ENCODE measurements around the gene C4orf50. TPM values are rescaled to one million over a fixed set of nuclear protein-coding genes. Genes with fewer than 3 reads are reported as not detected.

Gene C4orf50
- polyA plus RNA-seq, 4 donors = 0.04 to 0.49 TPM; not detected in 2

DNA sequence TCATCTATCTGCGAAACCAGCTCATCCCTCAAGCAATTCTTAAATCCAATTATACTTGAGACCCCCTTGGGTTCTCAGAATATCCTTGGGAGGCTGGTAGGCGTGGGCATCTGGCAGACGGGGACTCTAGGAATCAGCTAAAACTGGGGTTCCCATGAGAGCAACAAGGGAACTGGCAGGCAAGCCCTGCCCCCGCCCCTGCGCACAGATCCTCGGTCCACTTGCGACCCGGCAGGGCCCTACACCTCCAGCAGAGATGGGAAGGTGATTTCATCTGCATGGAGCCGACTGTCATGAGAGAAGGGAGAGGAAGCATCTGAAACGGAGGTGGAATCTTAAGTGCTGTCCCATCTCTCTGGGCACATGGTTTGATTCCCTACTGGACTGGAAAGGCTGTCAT lies 9.9 kb upstream of the C4orf50 start:
- H3K27ac ChIP-seq (ENCODE audit: low read depth in 1 of 3, low read length in 2 of 3) = no peak overlapping the region
- no peaks in the 10 kb centered on the region for H3K9me3 ChIP-seq (ENCODE audit: control insufficient read depth in 2 of 2, insufficient read depth in 1 of 2, low read depth in 1 of 2, low read length in 1 of 2)
- WGBS, 3 donors = 60 to 77% (median 71%) methylated on average over 10 of the region's 10 CpGs
- H3K27me3 ChIP-seq (ENCODE audit: control insufficient read depth in 3 of 3, insufficient read depth in 3 of 3, low read length in 3 of 3) = no peaks in the 10 kb centered on the region
- no peak overlapping the region for H3K4me3 ChIP-seq (ENCODE audit: low read depth in 1 of 3, low read length in 3 of 3)
- FAIRE-seq = no peak
- no peaks in the 10 kb centered on the region for H3K36me3 ChIP-seq (ENCODE audit: control insufficient read depth in 3 of 3, insufficient read depth in 2 of 3, low read depth in 1 of 3, low read length in 3 of 3)
- no peaks in the 10 kb centered on the region for H3K4me1 ChIP-seq (ENCODE audit: control insufficient read depth in 3 of 3, insufficient read depth in 2 of 3, low read depth in 1 of 3, low read length in 2 of 3)
- no peak for DNase-seq

DNA sequence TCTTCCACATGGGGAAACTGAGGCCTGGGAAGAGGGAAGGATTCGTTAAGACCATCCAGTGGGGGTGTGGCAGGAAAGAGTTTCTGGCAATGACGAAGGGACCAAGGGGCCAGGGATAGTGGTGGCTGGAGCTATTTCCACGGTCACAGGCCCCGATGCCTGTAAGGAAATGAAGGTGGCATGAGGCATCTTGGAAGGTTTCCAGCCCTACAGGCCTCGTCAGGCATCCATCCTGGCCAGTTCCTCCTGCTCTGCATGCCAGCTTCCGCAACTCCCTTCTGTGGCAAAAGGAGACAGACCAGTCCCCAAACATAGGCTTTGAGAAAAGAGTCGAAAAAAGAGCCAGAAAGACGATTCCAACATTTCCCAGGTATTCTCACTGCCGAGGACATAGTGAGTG lies 9.2 kb upstream of the C4orf50 start:
- Histone ChIP-seq H3K36me3 (ENCODE audit: control insufficient read depth in 3 of 3, insufficient read depth in 2 of 3, low read depth in 1 of 3, low read length in 3 of 3) (no peaks in the 10 kb centered on the region), H3K4me3 (ENCODE audit: low read depth in 1 of 3, low read length in 3 of 3) (no peak overlapping the region), H3K9me3 (ENCODE audit: control insufficient read depth in 2 of 2, insufficient read depth in 1 of 2, low read depth in 1 of 2, low read length in 1 of 2) (no peaks in the 10 kb centered on the region), H3K27me3 (ENCODE audit: control insufficient read depth in 3 of 3, insufficient read depth in 3 of 3, low read length in 3 of 3) (no peaks in the 10 kb centered on the region), H3K27ac (ENCODE audit: low read depth in 1 of 3, low read length in 2 of 3) (no peak overlapping the region), H3K4me1 (ENCODE audit: control insufficient read depth in 3 of 3, insufficient read depth in 2 of 3, low read depth in 1 of 3, low read length in 2 of 3) (no peaks in the 10 kb centered on the region)
- DNase-seq (no peak), FAIRE-seq (no peak)
- WGBS, 3 donors = 64 to 79% (median 70%) methylated on average over 9 of the region's 9 CpGs

DNA sequence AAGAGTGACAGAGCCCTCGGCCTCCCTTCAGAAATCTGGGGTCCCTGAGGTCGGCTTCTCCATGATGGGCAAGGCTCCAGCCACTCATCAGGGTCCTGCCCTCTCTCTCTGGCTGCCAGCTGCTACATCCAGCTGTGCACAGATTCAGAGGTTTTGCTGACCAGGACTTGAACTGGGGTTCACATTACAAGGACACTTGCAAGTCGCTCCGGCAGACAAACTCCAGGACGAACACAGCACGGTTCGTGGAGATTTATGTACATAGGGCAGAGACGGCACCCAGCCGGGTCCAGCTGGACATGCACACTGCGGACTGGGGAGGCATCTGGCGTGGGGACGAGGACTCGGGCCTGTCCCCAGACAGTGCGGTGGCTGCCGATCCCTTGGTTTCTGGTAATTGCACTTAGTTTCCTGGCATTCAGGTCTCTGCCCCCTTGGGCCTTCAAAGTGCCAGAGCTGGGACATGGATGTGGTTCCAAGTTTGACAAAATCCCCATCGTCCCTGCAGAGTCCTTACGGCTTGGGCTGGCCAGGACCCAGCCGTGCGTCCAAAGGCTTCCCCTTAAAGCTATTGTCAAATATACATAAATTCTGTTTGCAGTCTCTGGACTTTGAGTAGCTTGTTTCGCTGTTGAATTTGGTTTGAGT lies 6.2 kb upstream of the C4orf50 start:
- DNase-seq = no peak
- Histone ChIP-seq H3K9me3 (ENCODE audit: control insufficient read depth in 2 of 2, insufficient read depth in 1 of 2, low read depth in 1 of 2, low read length in 1 of 2) (no peaks in the 10 kb centered on the region), H3K4me1 (ENCODE audit: control insufficient read depth in 3 of 3, insufficient read depth in 2 of 3, low read depth in 1 of 3, low read length in 2 of 3) (no peaks in the 10 kb centered on the region), H3K4me3 (ENCODE audit: low read depth in 1 of 3, low read length in 3 of 3) (no peak overlapping the region), H3K27me3 (ENCODE audit: control insufficient read depth in 3 of 3, insufficient read depth in 3 of 3, low read length in 3 of 3) (no peaks in the 10 kb centered on the region), H3K27ac (ENCODE audit: low read depth in 1 of 3, low read length in 2 of 3) (no peak overlapping the region), H3K36me3 (ENCODE audit: control insufficient read depth in 3 of 3, insufficient read depth in 2 of 3, low read depth in 1 of 3, low read length in 3 of 3) (no peaks in the 10 kb centered on the region)
- 67 to 80% (median 75%) methylated on average over 20 of the region's 20 CpGs for WGBS, 3 donors
- FAIRE-seq = no peak

DNA sequence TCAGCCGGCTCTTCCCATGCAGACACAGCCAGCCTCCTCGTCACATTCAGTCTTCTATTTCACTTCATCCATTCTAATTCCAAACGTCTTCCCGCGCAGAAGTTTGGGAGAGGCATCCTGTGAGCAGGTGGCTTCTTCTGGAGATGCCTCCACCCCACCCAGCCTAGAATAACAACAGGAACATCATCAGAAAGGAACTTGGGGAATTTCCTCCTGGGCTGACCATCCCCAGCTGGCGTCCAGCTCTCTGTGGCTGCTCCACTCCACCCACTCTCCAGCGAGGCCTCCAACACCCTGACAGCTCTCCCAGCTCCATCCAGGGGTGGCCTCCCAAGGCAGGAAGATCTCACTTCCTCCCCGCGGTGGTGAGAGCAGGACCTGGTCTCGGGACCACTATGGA lies 5.5 kb upstream of the C4orf50 start:
- Histone ChIP-seq H3K4me1 (ENCODE audit: control insufficient read depth in 3 of 3, insufficient read depth in 2 of 3, low read depth in 1 of 3, low read length in 2 of 3) (no peaks in the 10 kb centered on the region), H3K4me3 (ENCODE audit: low read depth in 1 of 3, low read length in 3 of 3) (no peak overlapping the region), H3K36me3 (ENCODE audit: control insufficient read depth in 3 of 3, insufficient read depth in 2 of 3, low read depth in 1 of 3, low read length in 3 of 3) (no peaks in the 10 kb centered on the region), H3K27me3 (ENCODE audit: control insufficient read depth in 3 of 3, insufficient read depth in 3 of 3, low read length in 3 of 3) (no peaks in the 10 kb centered on the region), H3K27ac (ENCODE audit: low read depth in 1 of 3, low read length in 2 of 3) (no peak overlapping the region), H3K9me3 (ENCODE audit: control insufficient read depth in 2 of 2, insufficient read depth in 1 of 2, low read depth in 1 of 2, low read length in 1 of 2) (no peaks in the 10 kb centered on the region)
- no peak for DNase-seq
- FAIRE-seq = no peak
- WGBS, 3 donors = 70 to 86% (median 70%) methylated on average over 10 of the region's 10 CpGs

DNA sequence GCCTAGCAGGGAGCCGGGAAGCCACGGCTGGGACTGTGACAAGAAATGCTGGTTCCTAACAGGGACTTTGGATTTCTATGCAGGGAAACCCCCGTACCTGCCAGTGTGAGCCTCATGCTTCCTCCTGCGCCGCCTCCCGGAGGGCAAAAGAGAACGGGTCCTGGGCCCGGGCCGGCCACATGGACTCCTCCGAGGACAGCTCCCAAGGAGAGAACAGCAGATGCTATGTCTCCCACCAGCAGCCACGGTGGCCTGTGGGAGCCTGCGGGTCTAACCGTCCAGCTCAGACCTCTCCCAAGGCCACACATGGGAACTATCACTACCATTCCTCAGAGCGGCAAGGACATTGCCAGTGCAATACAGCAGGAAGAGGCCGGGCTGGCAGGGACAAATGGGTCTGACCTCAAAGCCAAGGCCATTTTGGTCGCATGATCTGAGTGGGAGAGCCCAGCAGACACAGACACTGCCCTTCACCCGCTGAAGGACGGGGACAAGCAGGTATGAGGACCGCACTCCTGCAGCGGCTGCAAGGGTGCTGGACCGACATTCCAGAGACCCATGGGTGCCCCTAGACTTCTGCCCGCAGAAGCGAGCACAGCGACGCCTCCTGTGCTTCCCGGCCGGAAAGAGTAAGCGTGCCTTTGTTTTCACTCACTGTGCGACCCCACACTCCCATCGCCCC lies 4.5 kb upstream of the C4orf50 start:
- H3K4me1 ChIP-seq (ENCODE audit: control insufficient read depth in 3 of 3, insufficient read depth in 2 of 3, low read depth in 1 of 3, low read length in 2 of 3) = no peaks in the 10 kb centered on the region
- WGBS, 3 donors = 80 to 83% (median 81%) methylated on average over 30 of the region's 30 CpGs
- H3K4me3 ChIP-seq (ENCODE audit: low read depth in 1 of 3, low read length in 3 of 3) = no peak overlapping the region
- FAIRE-seq = no peak
- no peaks in the 10 kb centered on the region for H3K27me3 ChIP-seq (ENCODE audit: control insufficient read depth in 3 of 3, insufficient read depth in 3 of 3, low read length in 3 of 3)
- no peak for DNase-seq
- no peak overlapping the region for H3K27ac ChIP-seq (ENCODE audit: low read depth in 1 of 3, low read length in 2 of 3)
- H3K36me3 ChIP-seq (ENCODE audit: control insufficient read depth in 3 of 3, insufficient read depth in 2 of 3, low read depth in 1 of 3, low read length in 3 of 3) = no peaks in the 10 kb centered on the region
- no peaks in the 10 kb centered on the region for H3K9me3 ChIP-seq (ENCODE audit: control insufficient read depth in 2 of 2, insufficient read depth in 1 of 2, low read depth in 1 of 2, low read length in 1 of 2)

DNA sequence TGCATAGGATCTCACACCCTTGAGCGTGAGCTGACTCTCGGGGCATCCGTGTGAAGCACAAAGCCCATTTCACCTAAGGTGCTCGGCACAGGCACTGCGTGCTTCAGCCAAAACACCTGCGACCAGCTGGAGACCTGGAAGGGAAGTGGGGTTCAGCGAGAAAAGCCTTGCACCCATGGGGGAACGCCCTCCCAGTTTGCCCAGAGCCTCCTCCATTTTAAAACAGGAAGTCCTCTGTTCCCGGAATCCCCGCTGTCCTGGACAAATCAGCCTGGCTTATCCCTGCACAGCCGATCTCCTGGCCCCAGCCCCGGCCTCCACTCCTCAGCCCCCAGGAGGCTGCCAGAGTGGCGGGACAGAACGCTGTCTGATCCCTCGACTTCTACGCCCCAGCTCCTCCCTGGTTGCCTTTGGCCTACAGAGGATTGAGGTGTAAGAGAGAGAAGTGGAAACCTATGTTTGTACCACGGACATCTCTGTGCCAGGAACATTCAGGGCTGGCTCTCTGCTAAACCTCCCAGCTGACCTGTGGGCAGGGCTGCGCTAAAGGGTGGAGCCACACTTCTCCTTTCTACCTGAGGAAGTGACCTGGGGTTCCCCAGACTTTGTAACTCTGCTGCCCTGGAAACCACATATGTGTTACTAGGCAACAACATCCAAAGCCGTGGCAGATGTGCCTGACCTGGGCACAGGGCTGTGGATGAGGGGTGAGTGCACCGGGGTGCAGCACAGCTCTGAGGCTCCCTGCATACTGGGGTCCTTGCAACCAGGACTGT lies 3.8 kb upstream of the C4orf50 start:
- H3K4me3 ChIP-seq (ENCODE audit: low read depth in 1 of 3, low read length in 3 of 3) = no peak overlapping the region
- H3K27ac ChIP-seq (ENCODE audit: low read depth in 1 of 3, low read length in 2 of 3) = no peak overlapping the region
- DNase-seq (peak in 1 of 2 donors; percentile 4), FAIRE-seq (no peak)
- H3K4me1 ChIP-seq (ENCODE audit: control insufficient read depth in 3 of 3, insufficient read depth in 2 of 3, low read depth in 1 of 3, low read length in 2 of 3) = no peaks in the 10 kb centered on the region
- no peaks in the 10 kb centered on the region for H3K36me3 ChIP-seq (ENCODE audit: control insufficient read depth in 3 of 3, insufficient read depth in 2 of 3, low read depth in 1 of 3, low read length in 3 of 3)
- no peaks in the 10 kb centered on the region for H3K27me3 ChIP-seq (ENCODE audit: control insufficient read depth in 3 of 3, insufficient read depth in 3 of 3, low read length in 3 of 3)
- 69 to 81% (median 73%) methylated on average over 20 of the region's 20 CpGs for WGBS, 3 donors
- no peaks in the 10 kb centered on the region for H3K9me3 ChIP-seq (ENCODE audit: control insufficient read depth in 2 of 2, insufficient read depth in 1 of 2, low read depth in 1 of 2, low read length in 1 of 2)

DNA sequence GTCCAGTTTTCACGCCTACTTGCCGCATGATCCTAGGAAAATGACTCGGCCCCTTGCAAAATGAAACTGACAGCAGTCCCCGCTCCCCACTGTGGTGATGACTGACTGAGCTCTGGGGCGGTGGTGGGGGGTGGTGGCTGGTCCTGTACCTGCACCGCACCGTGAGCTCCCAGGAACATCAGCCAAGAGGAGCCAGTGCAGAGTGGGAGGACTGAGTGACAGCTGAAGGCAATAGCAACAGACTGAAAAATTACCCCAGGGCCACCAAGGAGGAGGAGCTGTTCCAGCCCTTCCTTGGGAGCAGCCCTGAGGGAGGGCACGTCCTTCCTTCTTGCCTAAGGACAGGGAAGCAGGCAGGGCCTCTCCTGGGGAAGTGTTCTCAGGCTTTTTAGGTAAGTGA lies 2.4 kb upstream of the C4orf50 start:
- Histone ChIP-seq H3K27ac (ENCODE audit: low read depth in 1 of 3, low read length in 2 of 3) (no peak overlapping the region), H3K4me3 (ENCODE audit: low read depth in 1 of 3, low read length in 3 of 3) (no peak overlapping the region), H3K9me3 (ENCODE audit: control insufficient read depth in 2 of 2, insufficient read depth in 1 of 2, low read depth in 1 of 2, low read length in 1 of 2) (no peaks in the 10 kb centered on the region), H3K4me1 (ENCODE audit: control insufficient read depth in 3 of 3, insufficient read depth in 2 of 3, low read depth in 1 of 3, low read length in 2 of 3) (no peaks in the 10 kb centered on the region), H3K36me3 (ENCODE audit: control insufficient read depth in 3 of 3, insufficient read depth in 2 of 3, low read depth in 1 of 3, low read length in 3 of 3) (no peaks in the 10 kb centered on the region), H3K27me3 (ENCODE audit: control insufficient read depth in 3 of 3, insufficient read depth in 3 of 3, low read length in 3 of 3) (no peaks in the 10 kb centered on the region)
- DNase-seq = no peak
- no peak for FAIRE-seq
- 79 to 81% (median 80%) methylated on average over 8 of the region's 8 CpGs for WGBS, 3 donors

GRCh38 chr4:6019316-6020263 lies 1.4 kb upstream of the C4orf50 start:
- Histone ChIP-seq H3K36me3 (ENCODE audit: control insufficient read depth in 3 of 3, insufficient read depth in 2 of 3, low read depth in 1 of 3, low read length in 3 of 3) (no peaks in the 10 kb centered on the region), H3K9me3 (ENCODE audit: control insufficient read depth in 2 of 2, insufficient read depth in 1 of 2, low read depth in 1 of 2, low read length in 1 of 2) (no peaks in the 10 kb centered on the region), H3K27me3 (ENCODE audit: control insufficient read depth in 3 of 3, insufficient read depth in 3 of 3, low read length in 3 of 3) (no peaks in the 10 kb centered on the region), H3K4me1 (ENCODE audit: control insufficient read depth in 3 of 3, insufficient read depth in 2 of 3, low read depth in 1 of 3, low read length in 2 of 3) (no peaks in the 10 kb centered on the region), H3K27ac (ENCODE audit: low read depth in 1 of 3, low read length in 2 of 3) (no peak overlapping the region), H3K4me3 (ENCODE audit: low read depth in 1 of 3, low read length in 3 of 3) (no peak overlapping the region)
- FAIRE-seq = no peak
- WGBS, 3 donors = 36 to 39% (median 37%) methylated on average over 22 of the region's 22 CpGs
- DNase-seq = peak; percentile 46 to 51
